Cerebellar nuclear complex (tissue), 1 donor: ENCODE measurements around the gene FBXL17.
"Not testable (repeated sequence)": the region's sequence is repeated elsewhere in the genome, so short reads cannot be mapped to it uniquely, and the experiment has no call there.

Experiments
- DNase-seq, 2 experiments: peaks; one replicate each; lab custom pipeline; 2025; lab: John Stamatoyannopoulos, UW

Gene FBXL17

DNA sequence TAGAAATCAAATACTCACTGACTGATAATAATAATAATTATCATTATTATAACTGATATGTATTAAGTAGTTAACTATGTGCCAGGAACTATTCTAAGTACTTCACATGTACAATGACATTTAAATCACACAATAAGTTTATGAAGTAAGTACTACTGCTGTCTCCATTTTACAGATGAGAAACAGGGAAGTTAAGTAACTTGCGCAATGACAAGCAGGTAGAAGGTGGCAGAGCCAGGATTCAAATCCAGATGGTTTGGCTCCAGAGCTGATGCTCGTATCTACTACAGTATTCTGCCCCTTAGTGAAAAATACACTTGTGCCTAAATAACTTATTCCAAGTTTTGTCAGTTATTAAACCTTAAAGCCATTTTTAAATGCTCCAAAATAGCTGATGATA lies 217.3 kb downstream of the FBXL17 start:
- no peak for DNase-seq

- not testable (repeated sequence) for DNase-seq
These were observed 229.0 kb downstream of the FBXL17 start for GRCh38 chr5:108152854-108153253.

- DNase-seq = no peak
These were observed 232.5 kb downstream of the FBXL17 start for GRCh38 chr5:108149369-108149768.

GRCh38 chr5:108148715-108149139 lies 233.2 kb downstream of the FBXL17 start:
- DNase-seq = no peak

DNA sequence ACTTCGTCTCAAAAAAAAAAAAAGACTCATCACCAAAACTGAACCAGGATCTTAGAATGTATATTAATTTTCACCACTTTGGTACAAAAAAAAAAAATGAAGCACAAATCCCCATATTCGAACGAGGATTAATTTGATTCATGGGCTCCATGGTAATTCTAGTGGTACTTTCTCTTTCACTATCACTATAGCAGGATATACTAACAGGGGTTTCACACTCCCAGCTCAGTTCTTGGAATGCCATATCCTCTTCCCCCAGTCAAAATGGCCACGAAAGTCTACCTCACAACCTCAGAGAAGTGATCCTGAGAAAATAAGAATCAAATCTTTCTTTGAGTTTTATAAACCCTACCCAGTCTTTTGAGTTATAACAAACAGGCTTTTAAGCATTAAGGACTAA lies 235.7 kb downstream of the FBXL17 start:
- DNase-seq = no peak

GRCh38 chr5:108145351-108145750 lies 236.5 kb downstream of the FBXL17 start:
- no peak for DNase-seq

DNA sequence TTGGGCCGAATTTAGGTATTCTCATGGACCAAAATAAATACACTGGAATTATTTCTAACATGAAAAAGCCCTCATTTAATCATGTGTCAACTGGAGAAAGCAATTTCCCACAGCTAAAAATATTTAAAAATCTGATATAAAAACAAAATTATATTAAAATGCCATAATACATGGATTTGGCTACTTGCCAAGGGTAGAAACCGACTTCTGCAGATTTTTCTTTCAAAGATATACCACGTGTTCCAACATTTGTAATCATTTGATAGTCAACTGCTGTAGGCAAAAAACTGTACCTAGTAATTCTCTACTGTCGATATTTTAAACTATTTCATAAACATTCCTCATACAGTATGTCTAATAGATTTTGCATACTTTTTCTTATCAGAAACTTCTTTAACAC lies 237.6 kb downstream of the FBXL17 start:
- DNase-seq = no peak

- no peak for DNase-seq
These were observed 238.3 kb downstream of the FBXL17 start for GRCh38 chr5:108143581-108143980.

DNA sequence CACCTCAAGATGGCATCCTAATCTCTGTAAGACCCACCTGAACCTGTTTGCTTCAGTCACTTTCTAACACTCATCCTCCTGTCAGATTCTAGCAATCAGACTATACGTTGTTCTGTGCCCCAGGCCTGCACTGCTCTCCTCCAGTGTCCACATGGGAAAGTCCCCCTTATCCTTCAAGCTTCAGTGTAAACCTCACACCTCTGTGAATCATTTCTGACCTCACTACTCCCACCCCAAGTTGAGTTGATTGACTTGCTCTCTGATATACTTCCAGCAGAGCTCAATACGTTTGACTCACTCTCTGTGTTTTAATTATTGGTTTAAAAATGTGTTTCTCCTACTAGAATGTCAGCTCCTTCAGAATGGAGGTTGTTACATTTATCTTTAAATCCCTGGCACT lies 240.2 kb downstream of the FBXL17 start:
- no peak for DNase-seq

GRCh38 chr5:108136493-108136892 lies 245.4 kb downstream of the FBXL17 start:
- DNase-seq = no peak

DNA sequence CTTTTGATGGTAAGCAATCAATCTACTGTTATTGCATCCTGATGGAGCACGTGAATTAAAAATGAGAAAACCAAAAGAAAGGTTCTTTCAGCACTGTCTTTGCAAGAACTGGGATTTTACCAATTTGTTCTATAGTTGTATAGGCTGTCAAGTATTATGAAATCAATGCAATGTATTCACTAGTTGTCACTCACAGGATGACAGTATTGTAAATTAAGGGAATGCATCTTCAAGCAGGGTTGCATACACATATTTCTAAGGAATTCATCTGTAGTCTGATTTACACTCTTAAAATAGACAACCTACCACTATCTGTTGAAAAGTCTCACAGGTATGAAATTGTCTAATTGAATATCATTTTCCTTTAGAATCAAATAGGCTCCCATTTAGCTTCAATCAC lies 252.8 kb downstream of the FBXL17 start:
- DNase-seq = no peak

DNA sequence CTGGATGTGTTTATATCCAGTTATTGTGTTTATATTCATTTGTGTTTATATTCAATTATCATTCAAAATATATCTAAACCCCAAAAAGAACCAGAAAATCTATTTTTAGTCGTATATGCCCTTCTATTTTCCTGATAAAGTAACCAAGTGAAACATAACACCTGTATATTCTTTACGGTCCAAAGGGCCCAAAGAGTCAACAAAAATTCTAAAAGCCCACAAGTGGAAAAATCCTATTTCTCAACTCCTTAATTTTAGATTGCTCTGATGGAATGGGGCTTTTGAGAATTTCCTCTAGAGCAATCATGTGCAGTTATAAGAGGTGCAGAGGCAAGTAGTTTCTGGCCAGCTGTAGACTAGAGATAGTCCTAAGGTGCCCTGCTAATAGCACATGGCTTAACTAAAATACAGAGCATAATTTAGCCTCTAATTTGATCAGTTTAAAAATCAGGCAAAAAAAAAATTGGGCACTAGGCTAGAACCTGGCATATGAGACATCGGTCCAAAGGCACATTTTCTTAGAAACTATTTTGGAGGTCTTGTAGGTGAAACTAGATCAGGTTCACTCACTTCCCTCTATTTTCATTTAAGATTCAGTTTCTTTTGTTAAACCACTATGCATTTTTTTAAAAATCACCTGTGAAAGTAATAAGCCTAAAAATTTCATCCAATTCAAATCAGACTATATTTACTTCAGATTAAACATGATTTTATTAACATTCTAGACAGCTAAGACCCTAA lies 256.0 kb downstream of the FBXL17 start:
- no peak for DNase-seq

- DNase-seq = no peak
These were observed 257.3 kb downstream of the FBXL17 start for GRCh38 chr5:108124596-108124995.

DNA sequence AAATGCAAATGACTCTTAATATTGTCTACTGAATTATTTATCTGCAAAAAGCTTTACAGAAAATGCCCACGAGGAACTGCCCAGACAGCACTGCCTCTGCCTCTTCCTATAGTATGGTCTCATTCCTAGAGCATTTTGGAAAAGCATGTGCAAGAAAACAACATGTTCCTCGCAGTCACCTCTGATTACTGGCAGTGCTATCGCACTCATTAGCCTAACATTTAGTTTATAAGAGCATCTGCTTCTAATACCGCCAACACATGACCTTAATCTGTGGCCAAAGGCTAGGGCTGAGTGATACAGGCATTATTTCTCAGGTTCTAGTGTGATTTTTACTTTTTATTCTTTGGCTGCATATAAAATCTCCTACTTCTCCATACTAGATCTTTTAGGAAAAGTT lies 259.2 kb downstream of the FBXL17 start:
- DNase-seq = no peak

DNA sequence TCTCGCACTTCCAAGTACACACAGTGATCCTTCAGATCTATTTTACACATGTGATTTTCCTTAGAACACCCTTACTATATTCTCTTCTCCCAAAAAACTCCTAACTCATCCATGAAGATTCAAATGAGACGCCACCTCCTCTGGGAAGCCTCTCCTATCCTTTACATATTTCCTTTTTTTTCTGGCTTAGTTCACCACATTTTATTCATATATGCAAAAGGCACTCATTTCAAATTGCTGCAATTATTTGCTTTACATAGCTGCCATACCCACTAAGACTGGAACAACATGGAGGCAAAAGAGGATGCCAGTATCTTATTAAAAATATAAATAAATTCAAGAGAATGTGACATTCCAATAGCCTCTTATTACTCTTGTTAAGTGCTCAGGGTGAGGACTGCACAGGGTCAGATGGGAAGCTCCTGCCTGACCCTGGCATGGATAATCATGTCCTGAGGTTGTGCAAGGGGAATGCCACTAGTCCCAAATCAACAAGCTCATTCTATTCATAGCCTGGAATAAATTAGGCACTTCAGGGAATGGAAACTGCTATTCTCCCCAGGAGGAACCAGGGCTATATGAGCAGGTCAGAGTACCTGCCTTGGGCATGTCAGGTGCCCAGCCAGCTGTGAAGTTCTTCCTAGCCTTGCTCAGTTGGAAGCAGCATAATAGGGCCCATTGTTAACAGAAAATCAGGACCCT lies 262.9 kb downstream of the FBXL17 start:
- no peak for DNase-seq

GRCh38 chr5:108115673-108116072 lies 266.2 kb downstream of the FBXL17 start:
- no peak for DNase-seq

DNA sequence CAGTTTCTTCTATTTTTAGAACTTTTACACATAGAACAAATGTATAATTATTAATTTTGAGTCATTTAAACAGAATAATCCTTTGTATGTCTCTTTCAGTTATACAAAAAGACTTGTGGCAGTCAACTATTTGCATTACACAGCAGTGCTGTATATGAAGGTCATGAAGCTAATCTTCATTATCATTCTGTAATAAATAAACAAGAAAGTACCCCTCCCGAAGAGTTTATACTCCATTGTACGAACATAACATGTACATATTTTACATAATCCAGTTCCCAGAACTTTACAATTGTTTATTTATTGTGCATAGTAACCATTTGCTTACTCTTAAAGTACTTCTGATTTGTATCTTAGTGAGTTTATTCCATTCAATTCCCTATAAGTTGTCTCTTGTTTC lies 267.9 kb downstream of the FBXL17 start:
- DNase-seq = no peak

DNA sequence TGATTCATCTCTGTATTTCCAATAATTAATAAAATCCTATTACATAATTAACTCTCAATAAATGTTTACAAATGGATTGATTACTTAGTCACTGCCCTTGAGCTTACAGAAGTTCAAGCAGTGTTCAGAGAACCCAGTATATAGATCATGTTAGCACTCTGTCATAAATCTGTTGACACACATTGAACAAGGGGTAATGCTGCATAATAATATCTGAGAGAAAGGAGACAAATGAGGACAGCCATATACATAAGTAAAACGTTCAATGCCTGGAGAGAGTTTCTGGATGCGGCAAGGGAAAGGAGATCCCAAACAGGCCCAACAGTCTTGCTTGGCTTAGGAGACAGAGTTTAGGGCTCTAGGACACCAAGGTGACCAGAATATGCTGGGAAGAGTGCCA lies 270.2 kb downstream of the FBXL17 start:
- DNase-seq = no peak

DNA sequence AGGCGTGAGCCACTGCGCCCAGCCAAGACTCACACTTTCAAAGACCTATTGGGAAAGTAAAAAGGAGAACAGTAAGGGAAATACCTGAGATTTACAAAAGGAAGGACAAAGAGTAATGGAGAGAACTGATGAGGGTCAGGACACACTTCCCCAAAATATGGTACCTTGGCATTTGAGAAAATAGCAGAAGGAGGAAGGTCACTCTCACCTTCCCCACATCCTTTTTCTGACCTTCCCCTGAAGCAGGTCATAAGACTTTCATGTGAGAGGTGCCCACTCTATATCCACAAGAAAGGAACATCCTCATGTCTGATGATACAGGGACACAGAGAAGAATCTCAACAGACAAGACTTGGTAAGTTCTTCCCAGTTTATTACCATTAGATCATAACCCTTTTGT lies 272.8 kb downstream of the FBXL17 start:
- DNase-seq = no peak

- no peak for DNase-seq
These were observed 277.4 kb downstream of the FBXL17 start for GRCh38 chr5:108104448-108104847.

DNA sequence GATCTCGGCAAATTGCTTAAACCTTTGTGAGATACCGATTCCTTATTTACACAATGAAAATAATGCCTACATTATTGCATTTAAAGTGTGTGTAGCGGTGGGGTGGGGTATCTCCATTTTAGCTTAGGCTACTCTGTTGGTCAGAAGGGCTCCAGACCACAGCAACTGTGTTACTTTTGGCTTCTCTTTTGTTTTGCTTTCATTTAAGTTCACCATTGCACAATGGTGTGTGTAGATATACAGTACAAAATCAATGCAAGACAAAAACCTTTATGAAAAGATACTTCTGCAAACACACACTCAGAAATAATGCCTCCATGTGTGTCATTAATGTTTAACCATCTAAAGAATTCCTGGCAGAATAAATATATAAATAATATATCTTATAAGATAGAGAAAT lies 279.4 kb downstream of the FBXL17 start:
- no peak for DNase-seq

DNA sequence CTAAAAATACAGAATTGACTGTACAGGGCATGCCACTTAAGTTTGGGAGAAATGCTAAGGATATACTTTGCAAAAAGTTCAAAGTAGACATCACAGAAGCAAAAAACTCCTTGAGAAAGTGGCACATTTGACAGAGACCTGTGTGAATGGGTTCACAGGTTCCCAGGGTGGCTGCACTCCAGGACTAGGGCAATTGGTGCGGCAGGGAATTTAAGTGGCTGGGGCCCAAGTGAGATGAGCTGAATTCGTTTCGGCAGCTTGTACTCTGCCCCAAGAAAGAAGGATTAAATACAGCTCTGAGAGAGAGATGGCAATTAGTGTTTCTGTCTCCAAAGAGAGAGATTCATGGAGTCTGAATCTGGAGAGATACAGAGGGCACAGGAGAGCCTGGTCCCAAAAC lies 280.1 kb downstream of the FBXL17 start:
- DNase-seq = no peak

GRCh38 chr5:108101130-108101529 lies 280.8 kb downstream of the FBXL17 start:
- no peak for DNase-seq

DNA sequence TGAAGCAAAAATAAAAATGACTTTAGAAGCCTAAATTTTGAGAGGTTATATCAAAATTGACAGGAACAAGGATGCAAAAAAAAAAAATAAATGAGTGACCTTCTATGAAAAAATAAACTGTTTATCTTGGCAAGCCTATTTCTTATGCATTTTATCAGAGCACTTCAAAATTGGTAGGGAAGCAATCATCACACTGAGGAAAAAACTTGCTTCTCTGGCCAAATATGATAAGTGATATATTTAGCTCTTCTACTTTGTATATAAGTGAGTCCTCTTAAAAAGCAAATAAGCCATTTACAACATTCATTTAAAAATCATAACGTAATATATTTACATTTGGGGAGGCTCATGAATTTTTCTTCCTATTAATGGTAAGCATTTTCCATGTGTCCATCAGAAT lies 287.1 kb downstream of the FBXL17 start:
- DNase-seq = no peak
